HEK293 (cell line): Measurements from ENCODE around the gene NRTN.

ENCODE experiments used
- CTCF ChIA-PET: fragments of 350-600 bp; formaldehyde crosslinking; extraction: SDS; loops from one replicate; lab custom pipeline; 2021; ENCODE audit warnings: antibody characterized with exemption; lab: Yijun Ruan, JAX
- POLR2A ChIA-PET: fragments of 300-600 bp; formaldehyde crosslinking; extraction: SDS; loops from one replicate; lab custom pipeline; 2020; ENCODE audit warnings: antibody characterized with exemption, inconsistent platforms; lab: Yijun Ruan, JAX
- H3K27ac ChIP-seq: fragments of 200-500 bp; sonication (Bioruptor generic); 2 replicates; pipeline ENCODE4 v1.5.1; 2014; ENCODE audit warnings: low read depth, low read length, control low read depth, inconsistent platforms; ENCODE audit errors: extremely low read depth
- H3K36me3 ChIP-seq, 2 experiments: fragments of 200-500 bp in 1 of 2; sonication (Bioruptor generic) in 1 of 2; 1 replicate in 1 of 2; 2 replicates in 1 of 2; pipeline ENCODE4 v1.5.1; 2014 to 2017; ENCODE audit warnings: inconsistent platforms in 2 of 2, low read length in 2 of 2; ENCODE audit not compliant: control insufficient read depth in 2 of 2, insufficient read depth in 1 of 2
- H3K4me1 ChIP-seq: fragments of 200-500 bp; sonication (Bioruptor generic); 2 replicates; pipeline ENCODE4 v1.5.1; 2014; ENCODE audit warnings: mild to moderate bottlenecking, low read length, inconsistent platforms; ENCODE audit not compliant: control insufficient read depth, insufficient read depth
- H3K4me3 ChIP-seq: 2 replicates; pipeline ENCODE4 v1.5.1; 2011; ENCODE audit warnings: low read depth, mild to moderate bottlenecking, control low read depth, low read length, moderate library complexity
- H3K9me3 ChIP-seq: fragments of 200-500 bp; sonication (Bioruptor generic); 2 replicates; pipeline ENCODE4 v1.5.1; 2014; ENCODE audit warnings: low read depth, low read length, inconsistent platforms; ENCODE audit not compliant: control insufficient read depth, insufficient read depth
- BCL6B ChIP-seq: fragments of 450-650 bp; formaldehyde crosslinking; IDR thresholded peaks from 2 replicates; pipeline ENCODE4 v1.5.1; 2017; ENCODE audit warnings: missing biosample characterization, missing genetic modification characterization
- KLF10 ChIP-seq: fragments of 450-650 bp; IDR thresholded peaks from 2 replicates; pipeline ENCODE4 v1.5.1; 2018; ENCODE audit warnings: missing biosample characterization, mild to moderate bottlenecking, missing genetic modification characterization
- KLF16 ChIP-seq: fragments of 450-650 bp; formaldehyde crosslinking; IDR thresholded peaks from 2 replicates; pipeline ENCODE4 v1.5.1; 2017; ENCODE audit warnings: missing biosample characterization, missing genetic modification characterization
- KLF8 ChIP-seq: fragments of 450-650 bp; formaldehyde crosslinking; IDR thresholded peaks from 2 replicates; pipeline ENCODE4 v1.5.1; 2016; ENCODE audit warnings: missing biosample characterization, missing genetic modification characterization
- PRDM4 ChIP-seq: fragments of 450-650 bp; formaldehyde crosslinking; IDR thresholded peaks from 2 replicates; pipeline ENCODE4 v1.5.1; 2017; ENCODE audit warnings: missing biosample characterization, missing genetic modification characterization
- SCRT1 ChIP-seq: fragments of 450-650 bp; formaldehyde crosslinking; IDR thresholded peaks from 2 replicates; pipeline ENCODE4 v1.5.1; 2016; ENCODE audit warnings: missing biosample characterization, missing genetic modification characterization, borderline replicate concordance
- SCRT2 ChIP-seq: fragments of 450-650 bp; formaldehyde crosslinking; IDR thresholded peaks from 2 replicates; pipeline ENCODE4 v1.5.1; 2016; ENCODE audit warnings: missing biosample characterization, missing genetic modification characterization
- SP7 ChIP-seq: fragments of 450-650 bp; formaldehyde crosslinking; IDR thresholded peaks from 2 replicates; pipeline ENCODE4 v1.5.1; 2016; ENCODE audit warnings: missing biosample characterization, missing genetic modification characterization
- YY2 ChIP-seq: fragments of 450-650 bp; formaldehyde crosslinking; IDR thresholded peaks from 2 replicates; pipeline ENCODE4 v1.5.1; 2016; ENCODE audit warnings: missing biosample characterization, missing genetic modification characterization
- ZBTB21 ChIP-seq: fragments of 450-650 bp; formaldehyde crosslinking; IDR thresholded peaks from 2 replicates; pipeline ENCODE4 v1.5.1; 2017; ENCODE audit warnings: missing biosample characterization, missing genetic modification characterization
- ZFHX2 ChIP-seq: fragments of 450-650 bp; formaldehyde crosslinking; conservative IDR thresholded peaks from 2 replicates; pipeline ENCODE4 v1.5.1; 2016; ENCODE audit warnings: missing biosample characterization, missing genetic modification characterization
- ZNF140 ChIP-seq: fragments of 450-650 bp; formaldehyde crosslinking; IDR thresholded peaks from 2 replicates; pipeline ENCODE4 v1.5.1; 2016; ENCODE audit warnings: missing biosample characterization, missing genetic modification characterization
- ZNF157 ChIP-seq: fragments of 450-650 bp; formaldehyde crosslinking; IDR thresholded peaks from 2 replicates; pipeline ENCODE4 v1.5.1; 2016; ENCODE audit warnings: missing biosample characterization, missing genetic modification characterization
- ZNF16 ChIP-seq: fragments of 450-650 bp; formaldehyde crosslinking; IDR thresholded peaks from 2 replicates; pipeline ENCODE4 v1.5.1; 2016; ENCODE audit warnings: low read depth, missing biosample characterization, missing genetic modification characterization
- ZNF292 ChIP-seq: fragments of 450-650 bp; formaldehyde crosslinking; IDR thresholded peaks from 2 replicates; pipeline ENCODE4 v1.5.1; 2016; ENCODE audit warnings: low read depth, missing biosample characterization, missing genetic modification characterization, borderline replicate concordance
- ZNF366 ChIP-seq: fragments of 450-650 bp; formaldehyde crosslinking; conservative IDR thresholded peaks from 2 replicates; pipeline ENCODE4 v1.5.1; 2016; ENCODE audit warnings: missing biosample characterization, missing genetic modification characterization
- ZNF37A ChIP-seq: fragments of 450-650 bp; IDR thresholded peaks from 2 replicates; pipeline ENCODE4 v1.5.1; 2018; ENCODE audit warnings: missing biosample characterization, missing genetic modification characterization
- ZNF404 ChIP-seq: fragments of 450-650 bp; formaldehyde crosslinking; IDR thresholded peaks from 2 replicates; pipeline ENCODE4 v1.5.1; 2017; ENCODE audit warnings: missing biosample characterization, missing genetic modification characterization
- ZNF473 ChIP-seq: fragments of 450-650 bp; formaldehyde crosslinking; IDR thresholded peaks from 2 replicates; pipeline ENCODE4 v1.5.1; 2017; ENCODE audit warnings: missing biosample characterization, missing genetic modification characterization
- ZNF530 ChIP-seq: fragments of 450-650 bp; formaldehyde crosslinking; IDR thresholded peaks from 2 replicates; pipeline ENCODE4 v1.5.1; 2016; ENCODE audit warnings: low read depth, missing biosample characterization, missing genetic modification characterization
- ZNF544 ChIP-seq: fragments of 450-650 bp; formaldehyde crosslinking; IDR thresholded peaks from 2 replicates; pipeline ENCODE4 v1.5.0; 2017; ENCODE audit warnings: missing biosample characterization, missing genetic modification characterization
- ZNF560 ChIP-seq: fragments of 450-650 bp; formaldehyde crosslinking; IDR thresholded peaks from 2 replicates; pipeline ENCODE4 v1.5.1; 2017; ENCODE audit warnings: missing biosample characterization, missing genetic modification characterization, borderline replicate concordance
- ZNF624 ChIP-seq: fragments of 450-650 bp; formaldehyde crosslinking; IDR thresholded peaks from 2 replicates; pipeline ENCODE4 v1.5.1; 2017; ENCODE audit warnings: missing biosample characterization, missing genetic modification characterization
- ZNF645 ChIP-seq: fragments of 450-650 bp; formaldehyde crosslinking; IDR thresholded peaks from 2 replicates; pipeline ENCODE4; 2016; ENCODE audit warnings: missing biosample characterization, missing genetic modification characterization
- ZNF660 ChIP-seq: fragments of 450-650 bp; IDR thresholded peaks from 2 replicates; pipeline ENCODE4 v1.5.1; 2018; ENCODE audit warnings: missing biosample characterization, mild to moderate bottlenecking, missing genetic modification characterization
- ZNF777 ChIP-seq: fragments of 450-650 bp; formaldehyde crosslinking; IDR thresholded peaks from 2 replicates; pipeline ENCODE4 v1.5.1; 2017; ENCODE audit warnings: missing biosample characterization, missing genetic modification characterization, borderline replicate concordance
- ZNF791 ChIP-seq: fragments of 450-650 bp; formaldehyde crosslinking; IDR thresholded peaks from 2 replicates; pipeline ENCODE4 v1.5.1; 2016; ENCODE audit warnings: missing biosample characterization, missing genetic modification characterization
- TF ChIP-seq, protein P1 (sequence below): fragments of 450-650 bp; formaldehyde crosslinking; IDR thresholded peaks from 2 replicates; pipeline ENCODE4 v1.5.1; 2016; ENCODE audit warnings: missing biosample characterization, missing genetic modification characterization
- TF ChIP-seq, protein P2 (sequence below): fragments of 450-650 bp; formaldehyde crosslinking; IDR thresholded peaks from 2 replicates; pipeline ENCODE4 v1.5.1; 2017; ENCODE audit warnings: missing biosample characterization, missing genetic modification characterization
- TF ChIP-seq, protein P3 (sequence below): fragments of 450-650 bp; formaldehyde crosslinking; IDR thresholded peaks from 2 replicates; pipeline ENCODE4 v1.5.1; 2016; ENCODE audit warnings: missing biosample characterization, missing genetic modification characterization

Gene NRTN

DNA sequence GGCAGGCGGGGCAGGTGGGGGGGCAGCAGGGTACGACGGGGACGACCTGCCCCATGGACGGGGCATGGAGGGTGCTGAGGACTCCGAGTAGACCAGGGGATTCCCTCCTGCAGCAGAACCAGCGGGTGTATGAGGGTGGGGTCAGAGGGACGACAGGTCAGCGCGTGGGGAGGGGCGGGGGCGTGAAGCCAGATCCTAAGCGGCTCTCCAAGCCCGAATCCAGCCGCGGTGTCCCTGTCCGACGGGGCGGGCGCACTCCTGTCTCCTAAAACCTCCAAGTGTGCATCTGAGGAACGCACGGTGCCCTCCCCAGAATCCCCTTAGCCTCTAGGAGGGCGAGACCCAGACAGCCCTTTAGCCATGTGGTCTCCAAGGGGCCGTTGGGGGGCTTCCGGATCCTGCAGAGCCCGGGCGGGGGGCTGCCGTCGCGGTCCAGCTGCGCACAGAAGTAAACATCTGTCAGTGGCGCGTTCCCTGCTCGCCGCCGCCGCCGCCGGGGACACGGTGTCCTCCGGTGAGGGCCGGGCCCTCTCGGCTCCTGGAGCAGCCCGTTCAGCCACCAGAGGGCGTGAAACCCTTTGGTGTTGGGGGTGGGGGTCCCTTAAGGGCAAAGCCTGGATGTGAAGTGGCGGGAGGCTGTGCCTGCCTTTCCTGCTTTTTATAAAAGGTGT lies 730 bp downstream of the NRTN start:
- ChIA-PET POLR2A (no interaction called here), CTCF (interaction anchor here (0.6 to 1.6 kb wide), 4 partner anchors 17 to 88 kb away, joined by 3 to 8 read pairs (median 6); no protein-coding TSS in a partner anchor)
- Histone ChIP-seq H3K9me3 (no peaks in the 10 kb centered on the region), H3K36me3 (no peaks in the 10 kb centered on the region), H3K4me3 (peak overlapping the region; percentile 26), H3K4me1 (peaks cover 3% of the 10 kb centered on the region; the same call in 1 of the 2 replicates), H3K27ac (no peak overlapping the region)
- TF ChIP-seq ZNF530 (no peak), ZNF366 (tag by site-specific recombination) (no peak), ZNF560 (peak; percentile 37; the same call in 1 of the 2 replicates), KLF8 (no peak; the same call in 1 of the 2 replicates), SCRT2 (no peak), ZNF292 (no peak), ZNF777 (tag by site-specific recombination) (peak; percentile 93), ZFHX2 (tag by site-specific recombination) (peak; percentile 72), SCRT1 (tag by site-specific recombination) (no peak), ZNF140 (tag by site-specific recombination) (no peak), KLF16 (no peak), ZNF473 (no peak), ZNF16 (tag by site-specific recombination) (no peak), ZNF645 (tag by site-specific recombination) (no peak), KLF10 (peak; percentile 61; the same call in 1 of the 2 replicates), ZNF624 (tag by site-specific recombination) (no peak), ZNF791 (no peak), ZBTB21 (tag by site-specific recombination) (no peak), BCL6B (tag by site-specific recombination) (no peak), SP7 (0 out of 2 replicates have a peak, but pooled peaks have one; percentile 26), ZNF157 (tag by site-specific recombination) (no peak), ZNF37A (no peak), PRDM4 (tag by site-specific recombination) (no peak), ZNF544 (no peak), ZNF660 (tag by site-specific recombination) (no peak; the same call in 1 of the 2 replicates), YY2 (tag by site-specific recombination) (no peak), ZNF404 (tag by site-specific recombination) (no peak)
- TF ChIP-seq, protein P1, sequence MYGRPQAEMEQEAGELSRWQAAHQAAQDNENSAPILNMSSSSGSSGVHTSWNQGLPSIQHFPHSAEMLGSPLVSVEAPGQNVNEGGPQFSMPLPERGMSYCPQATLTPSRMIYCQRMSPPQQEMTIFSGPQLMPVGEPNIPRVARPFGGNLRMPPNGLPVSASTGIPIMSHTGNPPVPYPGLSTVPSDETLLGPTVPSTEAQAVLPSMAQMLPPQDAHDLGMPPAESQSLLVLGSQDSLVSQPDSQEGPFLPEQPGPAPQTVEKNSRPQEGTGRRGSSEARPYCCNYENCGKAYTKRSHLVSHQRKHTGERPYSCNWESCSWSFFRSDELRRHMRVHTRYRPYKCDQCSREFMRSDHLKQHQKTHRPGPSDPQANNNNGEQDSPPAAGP (tag by site-specific recombination): peak; percentile 49; the same call in 1 of the 2 replicates
- TF ChIP-seq, protein P2, sequence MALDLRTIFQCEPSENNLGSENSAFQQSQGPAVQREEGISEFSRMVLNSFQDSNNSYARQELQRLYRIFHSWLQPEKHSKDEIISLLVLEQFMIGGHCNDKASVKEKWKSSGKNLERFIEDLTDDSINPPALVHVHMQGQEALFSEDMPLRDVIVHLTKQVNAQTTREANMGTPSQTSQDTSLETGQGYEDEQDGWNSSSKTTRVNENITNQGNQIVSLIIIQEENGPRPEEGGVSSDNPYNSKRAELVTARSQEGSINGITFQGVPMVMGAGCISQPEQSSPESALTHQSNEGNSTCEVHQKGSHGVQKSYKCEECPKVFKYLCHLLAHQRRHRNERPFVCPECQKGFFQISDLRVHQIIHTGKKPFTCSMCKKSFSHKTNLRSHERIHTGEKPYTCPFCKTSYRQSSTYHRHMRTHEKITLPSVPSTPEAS (tag by site-specific recombination): no peak
- TF ChIP-seq, protein P3, sequence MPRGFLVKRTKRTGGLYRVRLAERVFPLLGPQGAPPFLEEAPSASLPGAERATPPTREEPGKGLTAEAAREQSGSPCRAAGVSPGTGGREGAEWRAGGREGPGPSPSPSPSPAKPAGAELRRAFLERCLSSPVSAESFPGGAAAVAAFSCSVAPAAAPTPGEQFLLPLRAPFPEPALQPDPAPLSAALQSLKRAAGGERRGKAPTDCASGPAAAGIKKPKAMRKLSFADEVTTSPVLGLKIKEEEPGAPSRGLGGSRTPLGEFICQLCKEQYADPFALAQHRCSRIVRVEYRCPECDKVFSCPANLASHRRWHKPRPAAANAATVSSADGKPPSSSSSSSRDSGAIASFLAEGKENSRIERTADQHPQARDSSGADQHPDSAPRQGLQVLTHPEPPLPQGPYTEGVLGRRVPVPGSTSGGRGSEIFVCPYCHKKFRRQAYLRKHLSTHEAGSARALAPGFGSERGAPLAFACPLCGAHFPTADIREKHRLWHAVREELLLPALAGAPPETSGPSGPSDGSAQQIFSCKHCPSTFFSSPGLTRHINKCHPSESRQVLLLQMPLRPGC: no peak
